ENCODE results near the gene SCNM1.

- TF ChIP-seq CTCF (conservative IDR thresholded peaks at IDR 0.05; ENCODE audit: low read length): no peak
- TF ChIP-seq EZH2phosphoT487 (IDR thresholded peaks at IDR 0.05; ENCODE audit: borderline replicate concordance, low read depth, low read length): no peak
Measured at GRCh38 chr1:151184211-151184610, 18.3 kb downstream of the SCNM1 start.
